HG03025 (cell line): Measurements from ENCODE around the gene GBX2.

Experiments
- ATAC-seq: cut with Tn5 transposase; IDR thresholded peaks from one replicate; pipeline ENCODE4 v1.9.1; 2021; ENCODE audit warnings: mild to moderate bottlenecking, moderate library complexity; ENCODE audit not compliant: unreplicated experiment, low FRiP score

Gene GBX2

DNA sequence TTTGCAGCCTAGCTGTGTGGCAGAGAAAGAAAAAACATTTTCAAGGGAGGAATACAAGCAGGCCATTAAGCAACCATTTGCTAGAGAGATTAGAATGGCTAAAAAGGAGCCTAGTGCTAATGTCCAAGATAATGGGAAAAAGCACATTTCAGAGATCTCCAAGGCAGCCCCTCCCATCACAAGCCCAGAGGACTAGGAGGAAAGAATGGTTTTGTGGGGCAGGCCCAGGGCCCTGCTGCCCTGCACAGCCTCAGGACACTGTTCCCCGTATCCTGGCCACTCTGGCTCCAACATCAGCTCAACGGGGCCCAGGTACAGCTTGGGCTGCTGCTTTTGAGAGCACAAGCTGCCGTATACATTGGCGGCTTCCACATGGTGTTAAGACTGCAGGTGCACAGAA lies 16.5 kb upstream of the GBX2 start:
- ATAC-seq = no peak

DNA sequence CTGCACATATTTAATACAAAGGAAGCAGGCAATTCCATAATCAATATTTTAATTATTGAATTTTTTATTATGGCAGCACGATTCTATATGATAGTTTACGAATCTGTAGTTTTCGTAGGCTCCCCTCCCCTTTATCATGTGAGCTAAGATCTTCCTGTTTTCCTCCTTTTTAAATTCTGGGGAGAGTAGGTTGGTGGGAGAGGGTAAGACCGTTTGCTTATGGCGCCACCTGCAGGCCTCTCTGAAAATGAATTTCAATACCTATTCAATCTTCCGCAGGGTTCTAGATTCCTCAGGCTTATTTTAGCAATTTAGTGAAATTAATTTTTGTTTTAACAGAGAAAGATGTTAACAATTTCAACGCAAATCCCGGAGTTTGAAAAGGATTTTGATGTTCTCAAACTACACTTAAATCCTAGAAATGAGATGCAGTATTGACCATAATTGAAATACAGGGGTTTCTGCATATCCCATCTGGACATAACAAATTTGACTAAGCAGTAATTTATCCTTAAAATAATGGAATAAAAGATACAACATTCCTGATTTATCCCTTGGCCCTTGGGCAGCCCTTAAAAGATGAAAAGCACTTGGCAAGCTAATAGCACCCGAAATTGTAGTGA lies 12.8 kb upstream of the GBX2 start:
- no peak for ATAC-seq

DNA sequence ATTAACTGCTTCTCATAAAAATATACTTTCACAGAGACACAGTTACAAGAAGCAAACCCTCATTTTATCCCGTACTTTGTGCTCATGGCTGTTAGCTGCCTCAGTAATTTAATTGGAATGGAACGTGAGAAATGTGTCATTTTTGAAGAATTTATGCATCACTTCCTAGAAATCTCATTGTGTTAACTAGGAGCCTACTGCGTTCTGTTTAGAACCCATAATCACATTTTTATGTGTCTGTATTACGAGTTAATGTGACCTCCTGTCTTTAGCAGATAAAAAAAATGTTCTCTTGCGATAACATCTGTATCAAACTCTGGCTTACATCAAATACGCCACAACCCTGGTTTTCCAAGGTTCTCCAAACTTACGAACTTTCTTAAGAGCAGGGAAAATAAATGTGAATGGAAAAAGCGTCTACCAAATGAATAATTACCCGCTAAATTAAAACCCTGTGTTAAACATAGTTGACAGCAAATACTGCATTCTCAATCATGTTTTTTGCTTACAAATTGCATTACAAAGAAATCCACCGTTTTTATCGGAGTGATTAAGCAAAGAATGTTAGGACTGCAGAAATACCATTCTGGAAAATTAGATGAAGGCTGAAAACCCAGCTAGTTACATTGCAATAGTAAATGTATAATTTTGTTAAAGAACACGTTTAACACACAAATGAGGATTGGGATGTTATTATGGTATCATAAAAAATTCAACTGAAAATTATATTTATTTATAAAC lies 12.1 kb upstream of the GBX2 start:
- ATAC-seq = no peak

DNA sequence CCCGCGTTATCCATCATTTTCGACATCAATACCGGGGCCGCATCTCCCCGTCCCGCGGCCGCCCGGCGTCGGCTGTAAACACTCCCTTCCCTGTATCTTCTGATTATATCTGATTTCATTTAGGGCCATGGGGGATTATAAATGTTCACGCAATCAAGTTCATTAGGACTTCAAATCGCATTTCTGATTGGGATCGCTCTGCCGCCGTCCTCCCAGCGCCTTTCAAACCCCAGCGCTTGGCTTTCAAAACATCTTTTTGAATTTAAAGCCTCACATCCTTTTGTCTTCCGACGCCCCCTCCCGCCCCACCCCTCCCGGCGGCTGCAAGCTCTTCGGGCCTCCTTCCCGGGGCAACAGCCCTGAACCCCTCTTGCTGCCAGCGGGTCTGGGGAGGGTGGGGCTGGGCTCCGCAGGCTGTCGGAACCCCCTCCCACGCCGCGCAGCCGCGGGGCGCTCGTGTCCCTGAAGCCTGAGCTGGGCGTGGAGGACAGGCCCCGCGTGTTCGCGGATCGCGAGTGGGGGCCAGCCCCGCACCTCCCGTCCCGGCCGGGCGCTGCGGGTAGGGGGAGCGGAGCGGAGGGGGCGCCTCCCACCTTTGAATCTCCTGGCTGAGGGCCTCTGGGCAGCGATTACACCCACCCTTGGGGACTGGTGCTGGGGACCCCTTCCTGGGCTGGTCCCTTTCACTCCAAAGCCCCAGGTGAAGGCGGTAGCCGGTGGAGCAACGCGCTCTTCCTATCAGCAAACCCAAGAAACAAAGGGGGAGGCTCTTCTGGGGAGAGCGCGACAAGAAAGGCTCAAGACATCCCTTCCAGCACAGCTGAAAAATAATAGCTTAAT lies 11.3 kb upstream of the GBX2 start:
- ATAC-seq = no peak

DNA sequence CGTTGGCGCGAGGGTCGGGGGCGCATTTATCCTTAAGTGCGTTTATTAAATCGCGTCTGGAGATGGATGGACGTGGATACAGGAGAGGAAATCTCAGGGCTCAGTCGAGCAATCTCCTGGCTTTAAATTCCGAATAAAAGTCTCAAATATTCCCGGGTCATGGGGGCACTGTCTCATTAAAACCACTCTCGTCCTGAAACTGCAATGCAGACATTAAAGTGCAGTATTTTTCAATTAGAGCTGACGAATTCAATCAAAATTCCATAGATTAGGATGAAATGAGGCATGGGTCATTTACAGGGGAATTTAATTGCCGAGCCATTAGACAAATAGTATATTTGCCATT lies 10.7 kb upstream of the GBX2 start:
- no peak for ATAC-seq

DNA sequence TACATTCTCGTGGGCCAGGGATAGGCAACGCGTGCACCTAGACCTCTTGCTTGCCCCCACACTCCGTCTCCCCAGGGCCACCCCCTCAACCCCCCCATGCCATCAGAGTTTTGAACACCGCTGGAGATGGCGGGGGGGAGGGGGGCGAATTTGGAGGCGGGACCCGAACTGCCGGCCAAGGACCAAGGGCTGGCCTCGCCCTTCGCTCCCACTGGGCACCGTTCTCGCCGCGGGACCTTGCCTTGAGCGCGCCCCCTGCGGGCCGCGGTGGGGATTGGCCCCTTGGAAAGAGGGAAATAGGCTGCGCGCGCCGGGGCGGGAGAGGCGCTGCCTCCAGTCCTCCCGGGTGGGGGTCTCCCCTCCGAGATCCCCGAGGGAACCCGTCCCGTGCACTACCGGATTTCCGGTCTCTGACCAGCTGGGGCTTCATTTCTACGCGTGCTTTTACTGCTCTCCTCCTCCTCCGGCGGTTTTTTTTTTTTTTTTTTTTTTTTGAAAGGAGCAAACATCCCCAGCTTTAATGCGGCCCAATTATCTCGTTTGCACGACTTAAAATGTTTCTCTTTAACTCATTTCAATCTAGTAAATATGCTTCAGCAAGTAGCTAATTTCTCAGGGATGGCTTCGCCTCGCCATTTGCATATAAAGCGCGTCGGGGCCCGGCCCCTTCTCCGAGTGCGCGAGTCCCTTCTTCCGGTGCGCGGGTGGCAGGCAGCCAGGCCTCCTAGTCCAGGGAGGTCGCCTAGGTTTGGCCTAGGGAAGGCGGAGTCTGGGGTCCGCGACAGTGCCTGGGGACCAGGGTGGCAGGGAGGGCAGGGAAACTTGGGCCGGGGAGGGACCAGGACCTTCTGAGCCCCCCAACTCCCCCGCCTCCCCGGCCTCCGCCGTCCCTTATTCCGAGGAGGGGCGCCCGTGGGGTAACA lies 10.0 kb upstream of the GBX2 start:
- ATAC-seq = no peak

DNA sequence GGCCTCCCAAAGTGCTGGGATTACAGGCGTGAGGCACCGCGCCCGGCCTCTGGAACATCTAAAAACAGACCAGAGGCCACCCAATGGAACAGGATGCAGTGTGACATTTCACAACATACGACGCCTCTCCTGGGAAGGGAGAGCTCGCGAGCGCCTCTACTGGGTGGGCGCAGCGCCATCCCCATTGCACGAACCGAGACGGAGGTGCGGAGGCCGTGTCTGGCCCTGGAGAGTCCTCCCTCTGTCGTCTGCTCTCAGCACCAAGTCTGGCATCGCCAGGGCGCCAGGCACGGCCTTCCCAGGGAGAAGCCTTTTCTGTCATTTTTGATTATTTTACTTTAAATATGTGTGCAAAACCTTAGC lies 9.4 kb upstream of the GBX2 start:
- no peak for ATAC-seq

DNA sequence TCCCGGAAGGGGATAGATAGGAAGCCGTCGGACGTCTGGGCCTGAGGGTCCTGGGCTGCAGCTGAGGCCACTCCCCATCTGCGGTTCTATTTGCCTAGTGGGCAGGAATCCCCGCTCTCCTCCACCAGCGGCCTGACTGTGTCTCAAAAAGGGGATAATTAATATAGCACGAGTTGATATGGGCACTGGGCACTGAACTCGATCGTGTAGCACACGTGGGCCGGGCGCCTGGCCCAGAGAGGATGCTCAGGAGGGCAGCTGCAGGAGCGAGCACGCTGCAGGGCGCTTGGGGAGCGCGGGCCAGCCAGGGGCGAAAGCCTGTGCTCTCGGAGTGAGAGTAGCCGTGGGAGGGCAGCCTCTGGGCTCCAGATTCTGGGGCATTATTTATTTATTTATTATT lies 8.8 kb upstream of the GBX2 start:
- no peak for ATAC-seq

DNA sequence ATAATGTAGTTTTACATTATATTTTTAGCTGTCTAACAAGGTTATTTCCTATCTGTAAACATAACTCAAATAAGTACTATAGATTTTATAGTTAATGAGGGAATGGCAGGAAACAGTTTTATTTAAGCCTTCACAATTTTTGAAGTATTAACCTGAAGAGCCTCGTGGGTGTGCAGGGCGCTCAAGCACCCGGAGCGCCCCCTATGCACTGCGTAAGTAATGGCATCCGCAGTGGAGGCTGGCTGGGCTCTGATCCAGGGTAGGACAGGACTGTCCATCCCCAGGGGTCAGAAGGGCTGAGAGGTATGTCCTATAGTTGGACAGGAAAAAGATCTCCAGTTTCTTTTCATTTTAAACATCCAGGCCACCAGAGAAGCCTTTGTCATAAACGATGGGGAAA lies 8.2 kb upstream of the GBX2 start:
- ATAC-seq = no peak

DNA sequence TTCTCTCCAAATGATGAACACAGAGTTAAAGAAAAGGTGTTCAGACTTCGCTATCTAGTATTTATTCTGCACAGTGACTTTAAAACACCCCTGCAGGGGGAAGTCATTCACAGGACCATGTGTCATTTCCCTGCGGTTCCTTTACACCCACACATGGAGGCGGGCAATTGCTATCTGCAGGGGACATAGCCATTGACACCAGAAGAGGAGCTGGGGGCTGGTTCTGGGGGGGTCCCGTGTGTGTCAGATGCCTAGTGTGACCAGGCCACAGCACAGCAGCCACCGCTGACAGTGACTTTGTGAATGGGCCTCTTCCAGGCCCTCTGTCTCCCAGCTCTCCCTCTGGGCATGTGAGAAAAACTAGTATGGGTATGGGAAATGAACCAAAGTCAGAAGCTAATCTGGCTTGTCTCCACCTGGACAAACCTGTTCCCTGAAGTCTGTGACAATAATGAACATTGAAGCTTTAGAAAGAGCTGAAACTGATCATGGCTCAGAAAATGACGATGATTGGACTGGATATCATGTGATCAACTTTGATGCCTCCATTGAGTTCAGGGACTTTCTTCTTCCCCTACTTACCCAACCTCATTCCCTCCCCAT lies 7.5 kb upstream of the GBX2 start:
- no peak for ATAC-seq

DNA sequence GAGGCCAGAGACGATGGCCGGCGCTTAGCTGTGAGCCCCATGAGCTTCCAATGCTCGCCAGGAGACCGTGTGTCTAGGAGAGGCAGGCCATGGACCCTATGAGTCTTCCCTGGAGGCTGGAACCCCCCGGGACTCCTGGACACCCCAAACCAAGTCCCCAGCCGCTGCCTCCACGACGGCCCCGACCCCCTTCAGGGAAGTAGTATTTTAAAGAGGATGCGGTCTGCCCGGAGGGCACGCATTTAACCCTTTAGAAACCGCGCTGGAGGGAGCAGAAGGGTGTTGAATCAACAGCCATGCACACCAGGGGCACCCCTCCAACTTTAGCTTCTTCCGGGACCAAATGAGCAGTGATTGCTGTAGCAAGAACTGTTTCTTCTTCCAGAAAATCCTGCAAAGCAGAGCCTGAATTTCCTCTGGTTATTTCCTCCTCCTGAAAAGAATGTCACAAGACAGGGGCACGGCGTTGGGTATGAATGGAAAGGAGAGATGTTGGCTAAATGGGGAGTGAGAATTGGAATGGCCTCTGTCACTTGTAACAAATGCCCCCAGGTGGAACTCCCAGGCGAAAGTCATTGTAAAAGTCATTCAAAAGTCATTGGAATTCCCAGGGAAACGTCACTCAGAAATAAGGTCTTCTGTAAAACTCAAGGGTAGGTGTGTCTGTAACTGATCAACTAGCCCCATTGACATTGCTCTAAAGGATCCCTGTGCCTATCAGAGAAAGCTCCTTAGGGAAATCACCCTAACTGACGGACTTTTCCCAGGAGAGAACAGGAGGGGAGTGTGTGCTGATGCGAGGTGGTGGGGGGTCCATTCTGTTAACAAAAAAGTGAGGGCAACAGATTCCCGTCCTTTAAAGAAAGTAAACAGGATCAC lies 5.8 kb upstream of the GBX2 start:
- no peak for ATAC-seq

DNA sequence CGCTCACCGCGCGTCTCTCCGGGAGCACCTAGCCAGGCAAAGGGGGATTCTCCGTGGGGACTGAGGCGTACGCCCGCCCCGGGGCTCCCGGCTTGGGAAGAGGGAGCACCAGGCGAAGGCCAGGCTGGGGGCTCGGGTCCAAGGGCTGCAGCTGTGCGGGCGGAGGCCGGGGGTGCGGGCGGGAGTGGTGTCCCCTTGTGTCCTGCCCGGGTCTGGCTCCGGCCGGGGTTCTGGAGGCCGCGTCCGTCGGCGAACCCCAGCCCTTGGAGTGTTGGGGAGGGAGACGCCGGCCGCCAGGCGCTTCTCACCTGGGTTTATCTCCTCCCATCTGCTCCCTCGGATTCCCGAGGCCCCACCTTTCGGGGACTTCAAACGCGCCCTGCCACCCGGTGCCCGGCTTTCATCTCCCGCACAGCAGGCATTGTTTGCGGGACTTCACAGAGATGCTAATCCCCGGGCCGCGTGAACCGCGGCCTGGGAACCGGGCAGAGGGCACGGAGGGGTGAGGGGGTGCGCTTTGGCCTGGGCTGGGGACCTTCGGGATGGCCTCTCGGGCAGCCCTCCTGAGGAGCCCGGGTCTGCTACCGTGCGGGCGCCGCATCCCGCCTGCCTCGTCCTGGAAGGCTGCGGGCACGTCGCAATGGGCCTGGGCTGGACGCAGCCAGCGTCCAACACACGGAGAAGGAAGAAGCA lies 5.0 kb upstream of the GBX2 start:
- no peak for ATAC-seq

DNA sequence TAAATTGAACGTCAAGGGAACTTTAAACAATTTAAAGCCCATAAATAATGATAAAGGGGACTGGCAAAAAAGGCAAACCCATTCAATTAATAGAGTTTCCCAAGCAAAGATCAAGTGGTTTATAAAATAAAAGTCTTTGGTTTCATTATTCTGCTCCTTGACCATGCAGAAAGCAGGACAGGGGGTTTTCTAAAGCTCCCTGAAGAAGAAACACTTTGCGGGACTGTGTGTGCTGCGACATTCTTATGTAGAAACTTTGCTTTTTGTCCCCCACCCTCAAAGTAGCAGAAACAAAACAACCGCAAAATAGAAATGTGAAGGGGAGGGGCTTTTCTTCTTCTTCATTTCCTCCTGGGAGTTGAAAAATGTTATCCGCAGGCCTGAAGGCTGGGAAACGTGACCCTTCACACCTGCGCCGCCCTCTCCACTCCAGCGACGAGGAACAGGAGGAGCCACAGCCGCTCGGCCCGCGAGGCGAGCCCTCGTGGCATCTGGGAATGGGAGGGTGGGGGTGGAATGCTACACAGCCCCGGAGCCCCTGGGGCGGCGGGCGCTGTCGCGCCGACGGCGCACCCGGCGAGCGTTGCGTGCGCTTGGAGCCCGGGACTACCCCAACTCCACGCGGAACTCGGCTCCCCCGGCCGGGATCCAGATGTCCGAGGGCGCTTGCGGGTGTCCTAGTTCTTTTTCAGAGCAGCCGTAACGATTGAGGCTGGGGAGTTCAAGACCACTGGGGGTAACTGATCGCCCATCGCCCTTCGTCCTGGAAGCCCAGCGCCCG lies 4.3 kb upstream of the GBX2 start:
- ATAC-seq = no peak

DNA sequence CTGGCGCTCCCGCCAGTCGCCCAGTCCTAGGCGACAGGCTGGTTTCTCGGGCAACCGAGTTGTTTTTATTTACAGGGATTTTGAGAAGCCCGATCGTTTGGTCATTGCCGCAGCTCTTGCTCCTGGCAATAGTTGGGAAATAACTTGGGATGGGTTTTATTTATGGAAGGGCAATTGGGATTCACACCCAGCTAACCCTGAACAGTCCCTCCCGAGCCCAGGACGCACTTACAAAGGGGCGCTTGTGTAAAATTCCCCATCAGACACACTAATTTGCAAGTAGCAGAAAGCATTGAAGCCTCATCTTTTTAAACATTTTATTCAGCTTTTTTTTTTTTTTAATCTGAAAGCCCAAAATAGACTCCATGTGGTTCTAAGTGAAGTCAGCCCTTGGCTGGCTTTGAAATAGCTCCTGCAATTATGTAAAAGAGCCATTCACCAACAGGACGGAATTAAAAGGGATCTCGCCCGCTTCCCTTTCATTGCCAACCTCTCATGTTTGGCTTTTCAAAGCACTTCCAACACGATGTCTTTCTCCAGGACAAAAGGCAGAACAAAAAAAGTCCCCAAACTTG lies 3.6 kb upstream of the GBX2 start:
- no peak for ATAC-seq

DNA sequence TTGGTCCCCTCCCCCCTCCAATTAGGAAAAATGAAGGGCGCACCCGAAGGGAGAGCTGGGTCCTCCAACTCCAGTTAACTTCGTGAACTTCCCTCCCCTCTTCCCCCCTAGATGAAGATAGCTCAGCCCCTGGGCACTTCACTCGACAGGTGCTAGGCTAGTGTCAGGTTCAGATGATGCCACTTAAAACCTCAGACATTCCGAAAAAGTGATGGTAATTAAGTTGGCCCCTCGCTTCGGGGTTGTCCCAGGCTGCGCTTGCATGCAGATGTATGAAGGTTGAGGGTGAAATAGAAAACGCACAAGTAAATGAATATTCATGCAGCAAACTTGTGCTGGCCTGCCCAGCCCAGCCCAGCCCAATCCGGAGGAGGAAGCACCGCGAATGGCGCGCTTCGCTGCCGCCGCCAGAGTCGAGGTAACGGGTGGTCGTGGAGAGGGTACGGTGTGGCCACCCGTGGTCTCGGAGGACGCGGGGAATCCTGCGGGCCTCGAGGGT lies 3.0 kb upstream of the GBX2 start:
- no peak for ATAC-seq

DNA sequence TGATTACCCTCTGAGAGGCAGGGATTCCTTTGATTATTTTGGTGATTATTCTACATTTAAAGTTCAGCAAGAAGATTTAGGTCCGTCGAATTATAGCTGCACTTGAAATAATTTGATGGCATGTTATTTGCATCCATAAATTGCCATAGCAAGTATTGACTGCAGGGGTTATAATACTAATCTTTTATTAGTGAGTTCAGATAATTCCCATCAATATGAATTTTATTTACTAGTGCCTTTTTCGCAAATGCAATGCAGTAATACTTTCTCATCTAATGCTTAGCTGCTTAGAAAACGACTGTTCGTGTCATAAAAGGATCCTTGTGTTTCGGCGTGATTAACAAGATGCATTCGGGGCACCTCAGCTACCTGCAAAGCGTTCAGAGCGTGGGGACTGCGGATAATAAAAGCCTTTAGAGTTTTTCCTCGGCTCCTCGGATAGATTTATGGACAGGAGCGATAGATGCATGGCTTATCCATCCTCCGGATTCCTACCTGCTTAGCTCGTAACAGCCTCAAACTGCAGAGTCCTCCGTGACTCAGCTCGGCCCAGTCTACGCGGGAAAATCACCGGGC lies 2.5 kb upstream of the GBX2 start:
- ATAC-seq = no peak
